ENCODE results near the gene RNASE11.

GRCh38 chr14:20551606-20552005 lies 36.2 kb downstream of the RNASE11 start:
- TF ChIP-seq POLR2A (IDR thresholded peaks at IDR 0.05) (no peak), CTCF (IDR thresholded peaks at IDR 0.05) (no peak)
